HK-2 (cell line): Measurements from ENCODE around the gene TMEM145.

Experiments used
- DNase-seq: peaks from one replicate; pipeline ENCODE4 v3.0.0-alpha.2; 2018; ENCODE audit not compliant: unreplicated experiment

Gene TMEM145

GRCh38 chr19:42288881-42289555 is 24.1 kb upstream of the TMEM145 start:
- no peak for DNase-seq

GRCh38 chr19:42289556-42290041 is 23.5 kb upstream of the TMEM145 start:
- no peak for DNase-seq

DNA sequence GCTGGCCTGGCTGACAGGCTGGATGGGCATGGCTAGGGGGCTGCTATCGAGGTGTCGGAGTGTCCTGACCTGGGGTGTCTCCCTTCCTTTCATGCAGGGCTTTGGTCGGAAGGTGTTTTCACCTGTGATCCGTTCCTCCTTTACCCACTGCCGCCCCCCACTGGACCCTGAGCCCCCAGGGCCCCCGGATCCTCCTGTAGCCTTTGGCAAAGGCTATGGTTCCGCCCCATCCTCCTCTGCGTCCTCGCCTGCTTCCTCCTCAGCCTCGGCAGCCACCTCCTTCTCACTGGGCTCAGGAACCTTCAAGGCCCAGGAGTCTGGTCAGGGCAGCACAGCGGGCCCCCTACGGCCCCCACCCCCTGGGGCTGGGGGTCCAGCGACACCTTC is 23.0 kb upstream of the TMEM145 start:
- DNase-seq = no peak

DNA sequence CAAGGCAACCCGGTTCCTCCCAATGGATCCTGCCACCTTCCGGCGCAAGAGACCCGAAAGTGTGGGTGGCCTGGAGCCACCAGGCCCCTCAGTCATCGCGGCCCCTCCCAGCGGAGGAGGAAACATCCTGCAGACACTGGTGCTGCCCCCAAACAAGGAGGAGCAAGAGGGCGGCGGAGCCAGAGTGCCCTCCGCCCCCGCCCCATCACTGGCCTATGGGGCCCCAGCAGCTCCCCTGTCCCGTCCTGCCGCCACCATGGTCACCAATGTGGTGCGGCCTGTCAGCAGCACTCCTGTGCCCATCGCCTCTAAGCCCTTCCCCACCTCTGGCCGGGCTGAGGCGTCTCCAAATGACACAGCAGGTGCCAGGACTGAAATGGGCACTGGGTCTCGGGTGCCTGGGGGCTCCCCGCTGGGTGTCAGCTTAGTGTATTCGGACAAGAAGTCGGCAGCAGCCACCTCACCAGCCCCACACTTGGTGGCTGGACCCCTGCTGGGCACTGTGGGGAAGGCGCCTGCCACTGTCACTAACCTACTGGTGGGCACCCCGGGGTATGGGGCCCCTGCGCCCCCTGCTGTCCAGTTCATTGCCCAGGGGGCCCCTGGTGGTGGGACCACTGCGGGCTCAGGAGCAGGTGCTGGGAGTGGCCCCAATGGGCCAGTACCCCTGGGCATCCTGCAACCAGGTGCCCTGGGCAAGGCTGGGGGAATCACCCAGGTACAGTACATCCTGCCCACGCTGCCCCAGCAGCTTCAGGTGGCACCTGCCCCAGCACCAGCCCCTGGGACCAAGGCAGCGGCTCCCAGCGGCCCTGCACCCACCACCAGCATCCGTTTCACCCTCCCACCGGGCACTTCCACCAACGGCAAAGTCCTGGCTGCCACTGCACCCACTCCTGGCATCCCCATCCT is 22.3 kb upstream of the TMEM145 start:
- peak; percentile 51 for DNase-seq

DNA sequence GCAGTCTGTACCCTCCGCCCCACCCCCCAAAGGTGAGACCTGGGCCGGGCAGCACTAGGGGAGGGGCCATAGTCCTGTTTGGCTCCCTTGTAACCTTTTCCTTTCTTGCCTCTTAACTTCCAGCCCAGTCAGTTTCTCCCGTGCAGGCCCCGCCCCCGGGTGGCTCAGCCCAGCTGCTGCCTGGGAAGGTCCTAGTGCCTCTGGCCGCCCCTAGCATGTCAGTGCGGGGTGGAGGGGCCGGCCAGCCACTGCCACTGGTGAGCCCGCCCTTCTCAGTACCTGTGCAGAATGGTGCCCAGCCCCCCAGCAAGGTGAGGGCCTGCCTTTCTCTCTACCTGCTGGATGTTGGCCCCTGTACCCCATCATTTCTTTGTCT is 21.7 kb upstream of the TMEM145 start:
- no peak for DNase-seq

- DNase-seq = no peak
These were observed 20.8 kb upstream of the TMEM145 start for GRCh38 chr19:42292042-42292960.

DNA sequence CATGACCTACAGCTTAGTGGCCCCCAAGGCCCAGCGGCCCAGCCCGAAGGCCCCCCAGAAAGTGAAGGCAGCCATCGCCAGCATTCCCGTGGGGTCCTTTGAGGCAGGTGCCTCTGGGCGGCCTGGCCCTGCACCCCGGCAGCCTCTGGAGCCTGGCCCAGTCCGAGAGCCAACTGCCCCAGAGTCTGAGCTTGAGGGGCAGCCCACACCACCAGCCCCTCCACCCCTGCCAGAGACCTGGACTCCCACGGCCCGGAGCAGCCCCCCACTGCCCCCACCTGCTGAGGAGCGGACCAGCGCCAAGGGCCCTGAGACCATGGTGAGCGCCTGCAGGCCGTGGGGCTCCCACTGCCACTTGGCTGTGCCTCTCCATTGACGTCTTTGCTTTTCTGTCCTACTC is 20.1 kb upstream of the TMEM145 start:
- DNase-seq = no peak

DNA sequence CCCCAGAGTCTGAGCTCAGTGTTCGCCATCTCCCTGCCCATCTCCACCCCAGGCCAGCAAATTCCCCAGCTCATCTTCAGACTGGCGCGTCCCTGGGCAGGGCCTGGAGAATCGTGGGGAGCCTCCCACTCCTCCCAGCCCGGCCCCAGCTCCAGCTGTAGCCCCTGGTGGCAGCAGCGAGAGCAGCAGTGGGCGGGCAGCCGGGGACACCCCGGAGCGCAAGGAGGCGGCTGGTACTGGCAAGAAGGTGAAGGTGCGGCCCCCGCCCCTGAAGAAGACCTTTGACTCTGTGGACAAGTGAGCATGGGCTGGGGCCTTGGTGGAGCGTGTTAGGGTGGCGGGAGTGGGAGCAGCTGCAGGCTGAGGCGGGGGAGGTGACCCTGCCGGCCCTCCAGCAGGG is 19.6 kb upstream of the TMEM145 start:
- DNase-seq = no peak

DNA sequence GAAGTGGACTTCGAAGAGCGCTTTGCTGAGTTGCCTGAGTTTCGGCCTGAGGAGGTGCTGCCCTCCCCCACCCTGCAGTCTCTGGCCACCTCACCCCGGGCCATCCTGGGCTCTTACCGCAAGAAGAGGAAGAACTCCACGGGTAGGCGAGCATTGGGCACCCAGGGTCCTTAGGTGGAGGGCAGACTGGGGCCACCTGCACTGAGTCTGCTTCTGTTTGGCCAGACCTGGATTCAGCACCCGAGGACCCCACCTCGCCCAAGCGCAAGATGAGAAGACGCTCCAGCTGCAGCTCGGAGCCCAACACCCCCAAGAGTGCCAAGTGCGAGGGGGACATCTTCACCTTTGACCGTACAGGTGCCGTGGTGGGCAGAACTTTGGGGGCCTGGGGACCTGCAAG is 19.2 kb upstream of the TMEM145 start:
- DNase-seq = no peak

DNA sequence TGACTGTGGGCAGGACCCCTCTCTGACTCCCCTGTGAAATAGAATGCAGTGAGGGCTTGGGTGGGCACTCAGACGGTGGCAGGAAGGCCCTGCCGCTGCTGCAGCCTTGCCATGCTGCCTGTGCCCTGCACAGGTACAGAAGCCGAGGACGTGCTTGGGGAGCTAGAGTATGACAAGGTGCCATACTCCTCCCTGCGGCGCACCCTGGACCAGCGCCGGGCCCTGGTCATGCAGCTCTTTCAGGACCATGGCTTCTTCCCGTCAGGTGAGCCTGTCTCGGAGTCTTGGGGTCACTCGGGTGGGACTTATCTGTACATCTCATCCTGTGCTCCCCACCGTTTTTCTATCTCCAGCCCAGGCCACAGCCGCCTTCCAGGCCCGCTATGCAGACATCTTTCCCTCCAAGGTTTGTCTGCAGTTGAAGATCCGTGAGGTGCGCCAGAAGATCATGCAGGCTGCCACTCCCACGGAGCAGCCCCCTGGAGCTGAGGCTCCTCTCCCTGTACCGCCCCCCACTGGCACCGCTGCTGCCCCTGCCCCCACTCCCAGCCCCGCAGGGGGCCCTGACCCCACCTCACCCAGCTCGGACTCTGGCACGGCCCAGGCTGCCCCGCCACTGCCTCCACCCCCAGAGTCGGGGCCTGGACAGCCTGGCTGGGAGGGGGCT is 18.5 kb upstream of the TMEM145 start:
- no peak for DNase-seq

DNA sequence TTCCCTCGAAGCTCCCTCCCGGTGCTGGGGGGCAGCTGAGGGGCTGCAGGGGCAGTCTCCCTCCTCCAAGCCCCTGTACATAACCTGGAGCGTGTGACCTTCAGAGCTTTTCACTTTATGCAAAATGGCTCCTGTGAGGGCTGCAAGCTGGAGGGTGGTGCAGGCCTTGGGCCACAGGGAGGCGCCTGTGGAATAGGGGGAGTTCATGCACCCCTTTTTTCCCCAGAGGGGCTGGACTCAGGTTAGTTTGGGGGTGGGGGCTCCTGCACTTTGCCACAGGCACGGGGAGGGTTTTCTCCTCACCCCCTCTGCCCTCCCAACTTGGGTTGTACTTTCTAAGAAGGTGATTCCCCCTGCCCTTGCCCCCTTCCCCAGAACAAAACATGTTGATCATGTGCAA is 17.8 kb upstream of the TMEM145 start:
- DNase-seq = no peak

DNA sequence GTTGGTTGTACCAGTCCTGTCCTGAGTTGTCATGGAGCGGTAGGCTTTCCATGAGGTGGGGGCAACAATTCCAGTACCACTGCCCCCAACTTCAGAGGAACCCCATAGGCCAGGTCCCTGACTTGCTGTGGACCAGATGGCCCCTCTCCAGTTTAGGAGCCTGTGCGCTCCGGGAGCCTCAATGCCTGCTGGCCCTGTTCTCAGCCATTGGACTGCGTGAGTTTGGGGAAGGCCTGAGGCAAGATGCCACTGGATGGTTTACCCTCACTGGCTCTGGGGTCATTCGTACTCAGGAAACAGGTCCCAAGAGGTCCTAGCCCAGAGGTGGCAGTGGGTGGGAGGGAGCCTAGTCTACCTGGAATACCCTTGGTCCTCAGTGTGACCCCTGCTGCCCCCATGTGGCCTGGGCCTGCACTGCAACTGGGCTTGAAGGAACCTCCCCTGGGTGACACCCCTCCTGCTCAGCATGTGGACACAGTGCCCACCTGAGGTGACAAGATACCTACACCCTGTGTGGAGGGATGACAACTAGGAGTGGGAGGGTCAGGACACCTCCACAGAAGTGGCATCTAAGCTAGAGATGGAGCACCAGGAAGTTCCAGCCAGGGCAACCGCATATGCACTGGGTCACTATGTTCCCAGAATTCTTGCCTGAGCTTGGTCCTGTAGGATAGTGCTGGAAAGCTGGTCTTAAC is 17.1 kb upstream of the TMEM145 start:
- peak; percentile 87 for DNase-seq

DNA sequence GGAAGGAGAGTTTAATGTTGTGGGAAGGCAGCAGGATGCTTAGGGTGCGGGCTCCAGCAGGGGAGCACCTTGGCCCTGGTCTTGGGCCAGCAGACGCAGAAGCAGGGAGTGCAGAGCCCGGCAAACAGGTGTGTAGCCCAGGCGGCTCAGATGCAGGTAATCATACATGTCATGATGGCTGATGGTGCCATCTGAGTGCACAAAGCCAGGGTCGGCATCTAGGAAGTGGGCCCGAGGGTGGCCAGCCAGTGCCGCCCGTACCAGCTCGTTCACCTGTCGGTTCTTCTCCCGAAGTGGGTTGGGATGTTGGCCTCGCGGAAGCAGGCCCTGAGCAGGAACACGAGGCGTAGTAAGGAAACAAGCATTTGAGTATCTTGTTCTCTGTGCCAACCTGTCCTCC is 16.1 kb upstream of the TMEM145 start:
- no peak for DNase-seq

DNA sequence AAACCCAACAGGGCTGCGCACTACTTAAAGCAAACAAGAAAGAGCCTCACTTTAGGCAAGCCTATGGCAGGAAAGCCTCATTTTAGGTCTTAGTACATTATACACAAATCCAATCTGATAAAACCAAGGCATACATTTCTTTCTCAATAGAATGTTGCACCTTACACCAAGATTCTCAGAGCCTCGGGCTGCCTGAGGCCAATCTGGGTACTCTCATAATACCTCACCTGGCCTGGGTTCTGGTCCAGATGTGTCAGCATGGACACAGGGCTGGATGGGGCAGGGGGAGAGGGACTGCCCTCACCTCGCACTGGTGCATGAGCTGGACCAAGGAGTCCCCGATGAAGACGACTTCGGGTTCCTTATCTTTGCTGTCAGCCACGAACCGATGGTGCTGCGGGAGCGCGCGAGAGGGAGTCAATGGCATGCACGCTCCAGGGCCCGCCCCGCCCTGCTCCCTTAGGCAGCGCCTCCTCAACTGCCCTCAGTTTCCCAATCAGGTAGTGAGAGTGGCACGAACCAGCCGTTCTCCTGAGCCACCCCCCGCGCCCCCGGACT is 11.4 kb upstream of the TMEM145 start, which contains the start of gene PRR19:
Gene PRR19 (plus strand): TSS at position 487 of the 558 bp plus-strand sequence. CDS start 7,453 bp downstream, outside the sequence.
- DNase-seq = peak; percentile 40

- no peak for DNase-seq
These were observed 10.0 kb upstream of the TMEM145 start for GRCh38 chr19:42303101-42303464.

GRCh38 chr19:42303876-42304275 is 9.2 kb upstream of the TMEM145 start:
- DNase-seq = no peak

GRCh38 chr19:42306646-42307045 is 6.5 kb upstream of the TMEM145 start:
- no peak for DNase-seq

GRCh38 chr19:42309686-42310085 is 3.4 kb upstream of the TMEM145 start:
- no peak for DNase-seq

DNA sequence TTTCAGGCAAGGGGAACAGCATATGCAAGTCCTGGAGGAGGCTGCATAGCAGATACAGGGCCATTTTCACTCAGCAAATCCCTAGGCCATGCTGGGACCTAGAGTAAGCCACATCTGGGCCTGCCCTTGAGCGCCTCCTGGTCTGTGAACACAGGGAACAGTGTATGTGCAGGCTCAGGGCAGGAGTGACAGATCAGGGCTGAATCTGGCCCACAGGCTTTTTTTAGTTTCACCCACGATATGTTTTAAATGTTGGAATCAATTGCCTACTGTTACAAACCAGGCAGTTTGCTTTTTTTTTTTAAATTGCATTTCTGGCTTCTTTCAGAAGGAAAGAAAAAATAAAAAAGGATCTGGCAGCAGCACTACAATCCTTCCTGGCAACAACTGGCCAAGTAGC is 1.5 kb upstream of the TMEM145 start:
- no peak for DNase-seq

DNA sequence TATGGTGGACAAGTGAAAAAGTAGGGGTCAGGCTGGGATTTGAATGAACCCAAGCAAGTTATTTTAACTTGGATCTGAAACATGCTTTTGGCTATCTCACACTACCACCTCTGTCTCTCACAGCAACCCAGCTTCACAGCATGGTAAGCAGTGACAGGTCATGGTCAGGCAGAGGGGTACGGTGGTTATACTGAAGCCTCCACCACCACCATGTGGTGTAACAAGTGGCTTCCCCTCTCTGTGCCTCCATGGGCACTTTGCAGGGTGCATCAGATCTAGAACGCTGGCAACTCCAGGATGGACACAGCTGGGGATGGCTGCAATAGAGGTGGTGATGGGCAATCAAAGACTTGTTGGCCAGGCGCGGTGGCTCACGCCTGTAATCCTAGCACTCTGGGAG is 739 bp upstream of the TMEM145 start:
- DNase-seq = no peak
